Stomach (tissue), 4 donors: ENCODE measurements around the gene TEX51.

ENCODE experiments used
- CTCF ChIP-seq, 7 experiments: fragments of 450-650 bp in 4 of 7; fragments of 200-600 bp in 3 of 7; sonication (generic) in 3 of 7; IDR thresholded peaks; one replicate each; pipeline ENCODE4 v1.5.1; 2016 to 2019; ENCODE audit warnings: antibody characterized with exemption in 7 of 7, control low read depth in 2 of 7, mild to moderate bottlenecking in 1 of 7
- EP300 ChIP-seq: sonication (generic); formaldehyde crosslinking; IDR thresholded peaks from one replicate; pipeline ENCODE4 v1.6.1; 2017; ENCODE audit warnings: antibody characterized with exemption
- POLR2A ChIP-seq, 4 donors: fragments of 450-650 bp; IDR thresholded peaks; one replicate each; pipeline ENCODE4 v1.6.1; 2016; ENCODE audit warnings: antibody characterized with exemption in 4 of 4, control low read depth in 2 of 4, mild to moderate bottlenecking in 1 of 4, moderate library complexity in 1 of 4
- POLR2AphosphoS5 ChIP-seq, 3 donors: sonication (generic); formaldehyde crosslinking; IDR thresholded peaks; one replicate each; pipeline ENCODE4 v1.6.1; 2016; ENCODE audit warnings: antibody characterized with exemption in 3 of 3

- TF ChIP-seq POLR2AphosphoS5 (IDR thresholded peaks at IDR 0.05) (no peak), CTCF (IDR thresholded peaks at IDR 0.05) (no peak), POLR2A (IDR thresholded peaks at IDR 0.05) (no peak), EP300 (no peak)
Measured at GRCh38 chr2:126915903-126916302, 17.2 kb downstream of the TEX51 start.
